C4-2B (cell line): ENCODE measurements around the gene S100A7.

Experiments
- ZFX ChIP-seq: fragments of 450-650 bp; IDR thresholded peaks from 2 replicates; pipeline ENCODE4 v1.6.1; 2017
- TF ChIP-seq, protein P1 (sequence below): fragments of 450-650 bp; conservative IDR thresholded peaks from 2 replicates; pipeline ENCODE4 v1.5.1; 2017; ENCODE audit warnings: mild to moderate bottlenecking

- TF ChIP-seq, protein P1, sequence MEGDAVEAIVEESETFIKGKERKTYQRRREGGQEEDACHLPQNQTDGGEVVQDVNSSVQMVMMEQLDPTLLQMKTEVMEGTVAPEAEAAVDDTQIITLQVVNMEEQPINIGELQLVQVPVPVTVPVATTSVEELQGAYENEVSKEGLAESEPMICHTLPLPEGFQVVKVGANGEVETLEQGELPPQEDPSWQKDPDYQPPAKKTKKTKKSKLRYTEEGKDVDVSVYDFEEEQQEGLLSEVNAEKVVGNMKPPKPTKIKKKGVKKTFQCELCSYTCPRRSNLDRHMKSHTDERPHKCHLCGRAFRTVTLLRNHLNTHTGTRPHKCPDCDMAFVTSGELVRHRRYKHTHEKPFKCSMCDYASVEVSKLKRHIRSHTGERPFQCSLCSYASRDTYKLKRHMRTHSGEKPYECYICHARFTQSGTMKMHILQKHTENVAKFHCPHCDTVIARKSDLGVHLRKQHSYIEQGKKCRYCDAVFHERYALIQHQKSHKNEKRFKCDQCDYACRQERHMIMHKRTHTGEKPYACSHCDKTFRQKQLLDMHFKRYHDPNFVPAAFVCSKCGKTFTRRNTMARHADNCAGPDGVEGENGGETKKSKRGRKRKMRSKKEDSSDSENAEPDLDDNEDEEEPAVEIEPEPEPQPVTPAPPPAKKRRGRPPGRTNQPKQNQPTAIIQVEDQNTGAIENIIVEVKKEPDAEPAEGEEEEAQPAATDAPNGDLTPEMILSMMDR = no peak
- no peak for TF ChIP-seq ZFX
These were observed 45.1 kb upstream of the S100A7 start for GRCh38 chr1:153505576-153505975.
